Type B pancreatic cell (in vitro differentiated cells): ENCODE data around the gene HOXA13. TPM values are rescaled to one million over a fixed set of nuclear protein-coding genes. Genes with fewer than 3 reads are reported as not detected.

Experiments
- DNase-seq: peaks from one replicate; pipeline ENCODE4 v3.0.0; 2021; ENCODE audit warnings: mixed read lengths; ENCODE audit not compliant: unreplicated experiment; ENCODE audit errors: extremely low spot score
- H3K27ac Mint-ChIP-seq: 2 replicates; pipeline ENCODE4 v1.8.0; 2021; ENCODE audit warnings: mild to moderate bottlenecking, mixed read lengths
- H3K27me3 Mint-ChIP-seq: 2 replicates; pipeline ENCODE4 v1.8.0; 2021; ENCODE audit warnings: mixed read lengths
- H3K36me3 Mint-ChIP-seq: 2 replicates; pipeline ENCODE4 v1.8.0; 2021; ENCODE audit warnings: mixed read lengths
- H3K4me1 Mint-ChIP-seq: one replicate; pipeline ENCODE4 v1.8.0; 2021; ENCODE audit warnings: mixed read lengths; ENCODE audit not compliant: unreplicated experiment
- H3K4me3 Mint-ChIP-seq: 2 replicates; pipeline ENCODE4 v1.8.0; 2021; ENCODE audit warnings: mild to moderate bottlenecking, mixed read lengths
- H3K9me3 Mint-ChIP-seq: 2 replicates; pipeline ENCODE4 v1.8.0; 2021; ENCODE audit warnings: mixed read lengths
- CTCF ChIP-seq: fragments of 200-600 bp; sonication (generic); conservative IDR thresholded peaks from 2 replicates; pipeline ENCODE4 v1.5.0; 2021; ENCODE audit warnings: antibody characterized with exemption, mild to moderate bottlenecking
- total RNA-seq: library from RNA; stranded (reverse); gene quantifications from 2 replicates; pipeline ENCODE4 v1.2.1, GENCODE V29; 2021; ENCODE audit warnings: low replicate concordance

HOXA13 gene
- total RNA-seq, 1 donor from 2014 or later, result 0.75 TPM

- no peaks in the 10 kb centered on the region for H3K9me3 Mint-ChIP-seq
- TF ChIP-seq CTCF, result no peak
- H3K4me1 Mint-ChIP-seq, result peaks cover 6% of the 10 kb centered on the region
- H3K36me3 Mint-ChIP-seq, result no peaks in the 10 kb centered on the region
- H3K27ac Mint-ChIP-seq, result no peak overlapping the region
- DNase-seq, result no peak
- peaks cover 99% of the 10 kb centered on the region for H3K27me3 Mint-ChIP-seq
- no peak overlapping the region for H3K4me3 Mint-ChIP-seq
Observed at GRCh38 chr7:27211084-27211446, 11.2 kb upstream of the HOXA13 start.

- peak; percentile 84 for TF ChIP-seq CTCF
- H3K36me3 Mint-ChIP-seq, result no peaks in the 10 kb centered on the region
- H3K4me3 Mint-ChIP-seq, result peak overlapping the region; percentile 78
- H3K27me3 Mint-ChIP-seq, result peaks cover 99% of the 10 kb centered on the region
- H3K9me3 Mint-ChIP-seq, result no peaks in the 10 kb centered on the region
- no peak overlapping the region for H3K27ac Mint-ChIP-seq
- peaks cover 10% of the 10 kb centered on the region for H3K4me1 Mint-ChIP-seq
- DNase-seq, result no peak
Observed at GRCh38 chr7:27210441-27211083, 10.7 kb upstream of the HOXA13 start.

- TF ChIP-seq CTCF, result no peak
- Mint-ChIP-seq H3K4me1 (peaks cover 10% of the 10 kb centered on the region), H3K27ac (no peak overlapping the region), H3K9me3 (no peaks in the 10 kb centered on the region), H3K4me3 (peak overlapping the region; percentile 78), H3K27me3 (peaks cover 99% of the 10 kb centered on the region), H3K36me3 (no peaks in the 10 kb centered on the region)
- no peak for DNase-seq
Observed at GRCh38 chr7:27209933-27210440, 10.1 kb upstream of the HOXA13 start.

GRCh38 chr7:27208998-27209397 is 9.1 kb upstream of the HOXA13 start:
- DNase-seq, result no peak
- TF ChIP-seq CTCF, result no peak
- Mint-ChIP-seq H3K9me3 (no peaks in the 10 kb centered on the region), H3K27ac (no peak overlapping the region), H3K36me3 (no peaks in the 10 kb centered on the region), H3K4me1 (peaks cover 10% of the 10 kb centered on the region), H3K27me3 (peaks cover 99% of the 10 kb centered on the region), H3K4me3 (no peak overlapping the region)

GRCh38 chr7:27207348-27207985 is 7.6 kb upstream of the HOXA13 start:
- H3K36me3 Mint-ChIP-seq, result no peaks in the 10 kb centered on the region
- no peak overlapping the region for H3K27ac Mint-ChIP-seq
- H3K4me1 Mint-ChIP-seq, result peaks cover 10% of the 10 kb centered on the region
- H3K9me3 Mint-ChIP-seq, result no peaks in the 10 kb centered on the region
- peaks cover 100% of the 10 kb centered on the region for H3K27me3 Mint-ChIP-seq
- no peak for TF ChIP-seq CTCF
- DNase-seq, result no peak
- H3K4me3 Mint-ChIP-seq, result no peak overlapping the region
